Mesodermal cell (in vitro differentiated cells): ENCODE measurements around the gene CDH11.
A peak's percentile ranks its signal among the peaks of the same experiment; 100 is the strongest.

ENCODE experiments used
- H3K27ac ChIP-seq: 2 replicates; pipeline ENCODE4 v1.7.0; 2013; ENCODE audit warnings: mild to moderate bottlenecking, low read depth, low read length, moderate library complexity; ENCODE audit not compliant: severe bottlenecking
- H3K36me3 ChIP-seq: 2 replicates; pipeline ENCODE4 v1.7.1; 2013; ENCODE audit warnings: mild to moderate bottlenecking, low read length, moderate library complexity; ENCODE audit not compliant: control insufficient read depth, insufficient read depth
- H3K4me1 ChIP-seq: one replicate; pipeline ENCODE4 v1.7.1; 2013; ENCODE audit warnings: mild to moderate bottlenecking, low read length; ENCODE audit not compliant: insufficient read depth, control insufficient read depth, poor library complexity, severe bottlenecking
- H3K4me3 ChIP-seq: 2 replicates; pipeline ENCODE4 v1.7.0; 2013; ENCODE audit warnings: low read length, control low read depth, mild to moderate bottlenecking; ENCODE audit not compliant: insufficient read depth, poor library complexity, severe bottlenecking; ENCODE audit errors: extremely low read depth
- H3K9me3 ChIP-seq: 2 replicates; pipeline ENCODE4 v1.7.1; 2013; ENCODE audit warnings: mild to moderate bottlenecking, low read length, moderate library complexity; ENCODE audit not compliant: control insufficient read depth
- WGBS, 2 experiments: methylation state at CpG; one replicate each; pipeline ENCODE4 v1.1.5; 2013; ENCODE audit warnings: missing lambda C conversion rate in 2 of 2; ENCODE audit not compliant: insufficient coverage in 2 of 2; 5-methylcytosine and 5-hydroxymethylcytosine counted together

The CDH11 gene

GRCh38 chr16:64964126-64964540 is 157.7 kb downstream of the CDH11 start:
- WGBS, 2 experiments: no CpG with 5 or more reads among the region's 3 CpGs
- H3K36me3 ChIP-seq: peaks cover 44% of the 10 kb centered on the region
- H3K4me3 ChIP-seq: no peak overlapping the region
- no peaks in the 10 kb centered on the region for H3K4me1 ChIP-seq
- H3K9me3 ChIP-seq: no peaks in the 10 kb centered on the region
- no peak overlapping the region for H3K27ac ChIP-seq

- Histone ChIP-seq H3K27ac (peak overlapping the region; percentile 12), H3K36me3 (peaks cover 32% of the 10 kb centered on the region), H3K4me3 (no peak overlapping the region), H3K4me1 (no peaks in the 10 kb centered on the region), H3K9me3 (no peaks in the 10 kb centered on the region)
- 100% methylated on average over 1 of the region's 2 CpGs; no CpG with 5 or more reads in 1 of the 2 experiments for WGBS, 2 experiments
These were observed 159.1 kb downstream of the CDH11 start for GRCh38 chr16:64962786-64963185.

GRCh38 chr16:64957246-64957645 is 164.6 kb downstream of the CDH11 start:
- 93 to 100% methylated on average over 2 of the region's 3 CpGs for WGBS, 2 experiments
- H3K4me3 ChIP-seq: no peak overlapping the region
- peaks cover 34% of the 10 kb centered on the region for H3K36me3 ChIP-seq
- no peak overlapping the region for H3K27ac ChIP-seq
- H3K4me1 ChIP-seq: no peaks in the 10 kb centered on the region
- no peaks in the 10 kb centered on the region for H3K9me3 ChIP-seq

GRCh38 chr16:64952177-64952576 is 169.7 kb downstream of the CDH11 start:
- no peak overlapping the region for H3K4me3 ChIP-seq
- H3K36me3 ChIP-seq: peaks cover 64% of the 10 kb centered on the region
- H3K27ac ChIP-seq: no peak overlapping the region
- H3K4me1 ChIP-seq: no peaks in the 10 kb centered on the region
- H3K9me3 ChIP-seq: no peaks in the 10 kb centered on the region

- Histone ChIP-seq H3K27ac (no peak overlapping the region), H3K4me1 (no peaks in the 10 kb centered on the region), H3K9me3 (no peaks in the 10 kb centered on the region), H3K36me3 (peaks cover 58% of the 10 kb centered on the region), H3K4me3 (no peak overlapping the region)
- 98 to 99% methylated on average over 8 of the region's 8 CpGs for whole genome bisulfite sequencing, 2 experiments
These were observed 170.7 kb downstream of the CDH11 start for GRCh38 chr16:64951193-64951592.

- Histone ChIP-seq H3K27ac (no peak overlapping the region), H3K4me1 (no peaks in the 10 kb centered on the region), H3K4me3 (no peak overlapping the region), H3K36me3 (peaks cover 55% of the 10 kb centered on the region), H3K9me3 (no peaks in the 10 kb centered on the region)
- WGBS, 2 experiments: 97 to 98% methylated on average over 24 to 25 of the region's 25 CpGs
These were observed 171.1 kb downstream of the CDH11 start for GRCh38 chr16:64950731-64951130.

GRCh38 chr16:64950262-64950661 is 171.6 kb downstream of the CDH11 start:
- Histone ChIP-seq H3K27ac (no peak overlapping the region), H3K4me1 (no peaks in the 10 kb centered on the region), H3K4me3 (no peak overlapping the region), H3K36me3 (peaks cover 55% of the 10 kb centered on the region), H3K9me3 (no peaks in the 10 kb centered on the region)
- 80 to 100% methylated on average over 3 to 4 of the region's 7 CpGs for WGBS, 2 experiments

- no peaks in the 10 kb centered on the region for H3K4me1 ChIP-seq
- peaks cover 49% of the 10 kb centered on the region for H3K36me3 ChIP-seq
- no CpG with 5 or more reads among the region's 1 CpG for WGBS, 2 experiments
- H3K4me3 ChIP-seq: no peak overlapping the region
- H3K9me3 ChIP-seq: no peaks in the 10 kb centered on the region
- H3K27ac ChIP-seq: peak overlapping the region; percentile 17
These were observed 173.8 kb downstream of the CDH11 start for GRCh38 chr16:64948056-64948455.

- no peaks in the 10 kb centered on the region for H3K4me1 ChIP-seq
- WGBS, 2 experiments: 98 to 99% methylated on average over 6 to 11 of the region's 12 CpGs
- H3K4me3 ChIP-seq: no peak overlapping the region
- H3K9me3 ChIP-seq: no peaks in the 10 kb centered on the region
- H3K27ac ChIP-seq: no peak overlapping the region
- peaks cover 49% of the 10 kb centered on the region for H3K36me3 ChIP-seq
These were observed 174.2 kb downstream of the CDH11 start for GRCh38 chr16:64947651-64948050.

- Histone ChIP-seq H3K36me3 (no peaks in the 10 kb centered on the region), H3K27ac (no peak overlapping the region), H3K4me1 (no peaks in the 10 kb centered on the region), H3K4me3 (no peak overlapping the region), H3K9me3 (no peaks in the 10 kb centered on the region)
- WGBS, 2 experiments: 100% methylated on average over 1 of the region's 2 CpGs; no CpG with 5 or more reads in 1 of the 2 experiments
These were observed 188.0 kb downstream of the CDH11 start for GRCh38 chr16:64933885-64934284.

- no peaks in the 10 kb centered on the region for H3K36me3 ChIP-seq
- peaks cover 9% of the 10 kb centered on the region for H3K9me3 ChIP-seq
- H3K27ac ChIP-seq: no peak overlapping the region
- WGBS, 2 experiments: 100% methylated on average over 1 to 4 of the region's 4 CpGs
- no peak overlapping the region for H3K4me3 ChIP-seq
- H3K4me1 ChIP-seq: no peaks in the 10 kb centered on the region
These were observed 195.4 kb downstream of the CDH11 start for GRCh38 chr16:64926476-64926875.

- H3K27ac ChIP-seq: no peak overlapping the region
- H3K9me3 ChIP-seq: peaks cover 9% of the 10 kb centered on the region
- no peak overlapping the region for H3K4me3 ChIP-seq
- H3K4me1 ChIP-seq: no peaks in the 10 kb centered on the region
- H3K36me3 ChIP-seq: no peaks in the 10 kb centered on the region
These were observed 196.7 kb downstream of the CDH11 start for GRCh38 chr16:64925166-64925565.
